Measurements from ENCODE around the gene RAB11B.
"Not testable (repeated sequence)": the region's sequence is repeated elsewhere in the genome, so short reads cannot be mapped to it uniquely, and the experiment has no call there.

Gene RAB11B

DNA sequence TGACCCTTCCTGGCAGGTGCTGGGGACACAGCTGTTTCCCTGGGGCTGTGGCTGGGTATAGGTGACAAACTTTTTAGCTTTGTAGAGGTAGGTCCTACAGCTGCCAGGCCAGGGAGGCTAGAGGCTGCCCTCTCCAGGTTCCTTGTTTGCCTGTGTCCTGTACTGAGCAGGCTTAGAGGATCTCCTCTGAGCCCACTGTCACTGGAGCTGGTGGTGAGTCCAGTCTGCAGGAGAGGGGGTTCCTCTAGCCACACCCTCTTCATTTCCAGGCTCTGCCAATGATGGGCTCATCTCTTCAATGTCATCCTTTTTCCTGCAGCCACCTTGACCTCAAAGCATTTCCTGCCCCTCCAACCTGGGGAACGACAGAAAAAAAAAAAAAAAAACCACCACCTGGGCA, 12.6 kb upstream of the RAB11B start:
- no peak overlapping the region for H3K4me3 ChIP-seq (ENCODE audit: low read depth, low read length)
- TF ChIP-seq, protein P1, sequence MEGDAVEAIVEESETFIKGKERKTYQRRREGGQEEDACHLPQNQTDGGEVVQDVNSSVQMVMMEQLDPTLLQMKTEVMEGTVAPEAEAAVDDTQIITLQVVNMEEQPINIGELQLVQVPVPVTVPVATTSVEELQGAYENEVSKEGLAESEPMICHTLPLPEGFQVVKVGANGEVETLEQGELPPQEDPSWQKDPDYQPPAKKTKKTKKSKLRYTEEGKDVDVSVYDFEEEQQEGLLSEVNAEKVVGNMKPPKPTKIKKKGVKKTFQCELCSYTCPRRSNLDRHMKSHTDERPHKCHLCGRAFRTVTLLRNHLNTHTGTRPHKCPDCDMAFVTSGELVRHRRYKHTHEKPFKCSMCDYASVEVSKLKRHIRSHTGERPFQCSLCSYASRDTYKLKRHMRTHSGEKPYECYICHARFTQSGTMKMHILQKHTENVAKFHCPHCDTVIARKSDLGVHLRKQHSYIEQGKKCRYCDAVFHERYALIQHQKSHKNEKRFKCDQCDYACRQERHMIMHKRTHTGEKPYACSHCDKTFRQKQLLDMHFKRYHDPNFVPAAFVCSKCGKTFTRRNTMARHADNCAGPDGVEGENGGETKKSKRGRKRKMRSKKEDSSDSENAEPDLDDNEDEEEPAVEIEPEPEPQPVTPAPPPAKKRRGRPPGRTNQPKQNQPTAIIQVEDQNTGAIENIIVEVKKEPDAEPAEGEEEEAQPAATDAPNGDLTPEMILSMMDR (IDR thresholded peaks at IDR 0.05; ENCODE audit: low read depth, low read length), result no peak

DNA sequence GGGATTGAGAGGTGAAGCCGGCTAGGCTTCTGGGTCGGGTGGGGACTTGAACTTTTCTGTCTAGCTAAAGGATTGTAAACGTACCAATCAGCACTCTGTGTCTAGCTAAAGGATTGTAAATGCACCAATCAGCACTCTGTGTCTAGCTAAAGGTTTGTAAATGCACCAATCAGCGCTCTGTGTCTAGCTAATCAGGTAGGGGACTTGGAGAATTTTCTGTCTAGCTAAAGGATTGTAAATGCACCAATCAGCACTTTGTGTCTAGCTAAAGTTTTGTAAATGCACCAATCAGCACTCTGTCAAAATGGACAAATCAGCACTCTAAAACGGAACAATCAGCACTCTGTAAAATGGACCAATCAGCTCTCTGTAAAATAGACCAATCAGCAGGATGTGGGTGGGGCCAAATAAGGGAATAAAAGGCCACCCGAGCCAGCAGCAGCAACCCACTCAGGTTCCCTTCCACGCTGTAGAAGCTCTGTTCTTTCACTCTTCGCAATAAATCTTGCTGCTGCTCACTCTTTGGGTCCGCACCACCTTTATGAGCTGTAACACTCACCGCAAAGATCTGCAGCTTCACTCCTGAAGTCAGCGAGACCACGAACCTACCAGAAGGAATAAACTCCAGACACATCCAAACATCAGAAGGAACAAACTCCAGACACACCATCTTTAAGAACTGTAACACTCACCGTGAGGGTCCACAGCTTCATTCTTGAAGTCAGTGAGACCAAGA, 10.8 kb upstream of the RAB11B start:
- not testable (repeated sequence) for H3K4me3 ChIP-seq (ENCODE audit: low read depth, low read length)

DNA sequence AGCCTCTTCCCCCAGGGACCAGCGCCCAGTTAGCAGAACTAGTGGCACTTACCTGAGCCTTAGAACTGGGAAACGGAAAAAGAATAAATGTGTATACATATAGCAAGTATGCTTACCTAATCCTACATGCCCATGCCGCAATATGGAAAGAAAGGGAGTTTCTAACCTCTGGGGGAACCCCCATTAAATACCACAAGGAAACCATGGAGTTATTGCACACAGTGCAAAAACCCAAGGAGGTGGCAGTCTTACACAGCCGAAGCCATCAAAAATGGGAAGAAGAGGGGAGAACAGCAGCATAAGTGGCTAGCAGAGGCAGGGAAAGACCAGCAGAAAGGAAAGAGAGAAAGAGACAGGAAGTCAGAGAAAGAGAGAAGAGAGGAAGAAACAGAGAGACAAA, 5.6 kb upstream of the RAB11B start:
- H3K4me3 ChIP-seq (ENCODE audit: low read depth, low read length), result not testable (repeated sequence)

DNA sequence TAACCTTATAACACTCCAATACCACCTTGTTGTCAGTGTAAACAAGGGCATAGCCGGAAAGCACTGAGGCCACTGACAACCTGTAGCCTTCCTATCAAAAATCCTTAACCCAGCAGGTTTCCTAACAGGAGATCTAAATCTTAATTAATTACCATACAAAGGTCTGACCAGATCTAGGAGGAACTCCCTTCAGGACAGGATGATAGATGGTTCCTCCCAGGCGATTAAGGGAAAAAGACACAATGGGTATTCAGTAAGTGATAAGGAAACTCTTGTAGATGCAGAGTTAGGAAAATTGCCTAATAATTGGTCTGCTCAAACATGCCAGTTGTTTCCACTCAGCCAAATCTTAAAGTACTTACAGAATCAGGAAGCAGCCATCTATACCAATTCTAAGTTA, 5.1 kb upstream of the RAB11B start:
- not testable (repeated sequence) for H3K4me3 ChIP-seq (ENCODE audit: low read depth, low read length)

DNA sequence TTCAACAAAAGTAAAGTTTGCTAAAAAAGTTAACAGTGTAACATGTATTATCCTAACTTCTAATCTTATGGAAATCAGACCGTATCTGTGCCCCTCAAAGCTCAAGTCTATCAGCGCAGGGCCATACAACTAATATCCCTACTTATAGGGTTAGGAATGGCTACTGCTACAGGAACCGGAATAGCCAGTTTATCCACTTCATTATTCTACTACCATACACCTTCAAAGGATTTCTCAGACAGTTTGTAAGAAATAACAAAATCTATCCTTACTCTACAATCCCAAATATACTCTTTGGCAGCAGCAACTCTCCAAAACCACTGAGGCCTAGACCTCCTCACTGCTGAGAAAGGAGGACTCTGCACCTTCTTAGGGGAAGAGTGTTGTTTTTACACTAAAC, 4.6 kb upstream of the RAB11B start:
- not testable (repeated sequence) for H3K4me3 ChIP-seq (ENCODE audit: low read depth, low read length)

DNA sequence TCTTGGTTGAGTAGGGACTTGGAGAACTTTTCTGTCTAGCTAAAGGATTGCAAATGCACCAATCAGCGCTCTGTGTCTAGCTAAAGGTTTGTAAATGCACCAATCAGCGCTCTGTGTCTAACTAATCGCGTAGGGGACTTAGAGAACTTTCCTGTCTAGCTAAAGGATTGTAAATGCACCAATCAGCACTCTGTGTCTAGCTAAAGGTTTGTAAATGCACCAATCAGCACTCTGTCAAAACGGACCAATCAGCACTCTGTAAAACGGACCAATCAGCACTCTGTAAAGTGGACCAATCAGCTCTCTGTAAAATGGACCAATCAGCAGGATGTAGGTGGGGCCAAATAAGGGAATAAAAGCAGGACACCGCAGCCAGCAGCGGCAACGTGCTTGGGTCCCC, 3.7 kb upstream of the RAB11B start:
- not testable (repeated sequence) for H3K4me3 ChIP-seq (ENCODE audit: low read depth, low read length)

DNA sequence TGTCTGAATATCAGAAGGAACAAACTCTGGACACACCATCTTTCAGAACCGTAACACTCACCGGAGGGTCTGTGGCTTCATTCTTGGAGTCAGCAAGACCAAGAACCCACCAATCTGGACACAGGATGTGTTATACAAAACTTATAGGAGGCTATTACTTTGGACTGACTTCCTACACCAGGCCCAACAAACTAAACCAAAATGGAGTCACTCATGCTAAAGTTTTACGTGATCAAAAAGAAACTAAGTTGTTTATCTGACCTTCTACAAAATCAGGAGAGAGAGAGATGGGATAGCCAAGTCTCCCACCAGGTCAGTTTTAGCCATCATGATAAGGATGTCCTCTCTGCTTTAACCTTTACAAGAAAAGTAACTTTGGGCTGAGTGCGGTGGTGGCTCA, 3.2 kb upstream of the RAB11B start:
- no peak overlapping the region for H3K4me3 ChIP-seq (ENCODE audit: low read depth, low read length)
- TF ChIP-seq, protein P1 (IDR thresholded peaks at IDR 0.05; ENCODE audit: low read depth, low read length), result no peak

DNA sequence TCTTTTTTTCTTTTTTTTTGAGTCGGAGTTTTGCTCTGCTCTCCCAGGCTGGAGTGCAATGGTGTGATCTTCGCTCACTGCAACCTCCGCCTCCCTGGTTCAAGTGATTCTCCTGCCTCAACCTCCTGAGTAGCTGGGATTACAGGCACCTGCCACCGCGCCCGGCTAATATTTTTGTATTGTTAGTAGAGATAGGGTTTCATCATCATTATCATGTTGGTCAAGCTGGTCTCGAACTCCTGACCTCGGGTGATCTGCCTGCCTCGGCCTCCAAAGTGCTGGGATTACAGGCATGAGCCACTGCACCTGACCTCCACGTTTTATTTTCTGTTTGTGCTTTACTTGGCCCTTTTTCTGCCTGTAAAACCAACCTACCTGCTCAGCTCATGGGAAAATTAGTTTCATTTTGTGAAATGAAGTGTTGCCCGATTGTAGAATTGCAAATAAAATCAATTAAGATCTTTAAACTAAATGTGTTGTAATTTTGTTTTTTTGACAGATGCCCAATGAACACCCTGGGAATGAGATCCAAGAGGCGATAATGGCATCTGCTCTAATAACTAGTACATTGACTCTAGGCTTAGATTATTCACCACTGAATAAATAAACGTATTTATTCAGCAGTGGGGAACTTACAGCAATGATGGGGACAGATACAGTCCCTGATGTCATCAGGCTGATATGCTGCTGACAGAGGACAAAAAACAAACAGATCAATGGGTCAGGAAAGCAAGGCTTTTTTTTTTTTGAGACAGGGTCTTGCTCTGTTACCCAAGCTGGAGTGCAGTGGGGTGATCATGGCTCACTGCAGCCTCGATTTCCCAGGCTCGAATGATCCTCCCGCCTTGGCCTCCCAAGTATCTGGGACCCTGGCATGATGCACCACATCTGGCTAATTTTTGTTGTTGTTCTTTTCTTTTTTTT, 2.2 kb upstream of the RAB11B start:
- TF ChIP-seq, protein P1 (IDR thresholded peaks at IDR 0.05; ENCODE audit: low read depth, low read length), result no peak
- H3K4me3 ChIP-seq (ENCODE audit: low read depth, low read length), result no peak overlapping the region

DNA sequence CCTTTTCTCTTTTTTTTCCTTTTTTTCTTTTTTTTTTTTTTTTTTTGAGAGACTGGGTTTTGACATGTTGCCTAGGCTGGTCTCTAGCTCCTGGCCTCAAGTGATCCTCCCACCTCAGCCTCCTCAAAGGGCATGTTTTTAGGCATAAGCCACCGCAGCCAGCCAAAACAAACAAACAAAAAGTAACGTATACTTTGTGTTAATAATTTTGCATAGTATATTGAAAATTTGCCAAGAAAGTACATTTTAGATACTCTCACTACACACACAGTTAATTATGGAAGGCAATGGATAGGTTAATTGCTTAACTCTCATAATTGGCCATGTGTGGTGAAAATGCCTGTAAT, 1.6 kb upstream of the RAB11B start:
- no peak overlapping the region for H3K4me3 ChIP-seq (ENCODE audit: low read depth, low read length)
- TF ChIP-seq, protein P1 (IDR thresholded peaks at IDR 0.05; ENCODE audit: low read depth, low read length), result no peak

DNA sequence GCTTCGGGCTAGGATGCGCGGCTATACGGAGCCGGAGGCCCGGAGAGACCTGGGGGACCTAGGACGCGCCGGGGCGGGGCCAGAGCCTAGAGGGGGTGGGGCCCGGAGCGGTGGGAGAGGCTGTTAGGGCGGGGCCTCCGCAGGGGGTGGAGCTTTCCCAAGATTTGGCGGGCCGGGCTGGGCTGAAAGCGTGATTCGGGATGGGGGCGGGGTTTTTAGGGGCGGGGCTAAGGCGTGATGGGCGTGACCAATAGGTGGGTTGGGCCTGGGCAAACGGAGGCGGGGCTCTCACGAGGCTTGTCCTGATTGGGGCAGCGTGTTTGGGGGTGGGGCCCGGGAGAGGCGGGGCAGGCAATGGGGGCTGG, 439 bp downstream of the RAB11B start:
- peak overlapping the region; percentile 68 for H3K4me3 ChIP-seq (ENCODE audit: low read depth, low read length)
- TF ChIP-seq, protein P1 (IDR thresholded peaks at IDR 0.05; ENCODE audit: low read depth, low read length), result no peak

Data from WI38 (cell line).